Activated naive CD4-positive, alpha-beta T cell treated with anti-CD3 and anti-CD28 coated beads for 36 hours (primary cell): Measurements from ENCODE around the gene SLC25A31. TPM values are rescaled to one million over a fixed set of nuclear protein-coding genes. Genes with fewer than 3 reads are reported as not detected.

Source experiments
- CTCF ChIA-PET: fragments of 350-600 bp; sonication (Branson Sonifier 250); formaldehyde crosslinking; loops from one replicate; lab custom pipeline; 2021; ENCODE audit warnings: antibody characterized with exemption; lab: Charles Lee
- DNase-seq: peaks from one replicate; pipeline ENCODE4 v3.0.0-alpha.2; 2020
- H3K27ac Mint-ChIP-seq: one replicate; pipeline ENCODE4 v1.8.0; 2021; ENCODE audit warnings: mild to moderate bottlenecking, mixed read lengths
- H3K27me3 Mint-ChIP-seq: one replicate; pipeline ENCODE4 v1.8.0; 2021; ENCODE audit warnings: low read depth, mixed read lengths
- H3K36me3 Mint-ChIP-seq: one replicate; pipeline ENCODE4 v1.8.0; 2021; ENCODE audit warnings: low read depth, mixed read lengths
- H3K4me1 Mint-ChIP-seq: one replicate; pipeline ENCODE4 v1.8.0; 2021; ENCODE audit warnings: low read depth, mixed read lengths
- H3K4me3 Mint-ChIP-seq: one replicate; pipeline ENCODE4 v1.8.0; 2021; ENCODE audit warnings: mild to moderate bottlenecking, moderate library complexity, mixed read lengths
- H3K9me3 Mint-ChIP-seq: one replicate; pipeline ENCODE4 v1.8.0; 2021; ENCODE audit warnings: mixed read lengths
- intact Hi-C: fragments of 100-400 bp; cut with micrococcal nuclease; formaldehyde crosslinking; loops from one replicate; pipeline ENCODE4 v1.15.1; 2023
- total RNA-seq, 2 experiments: library from RNA; stranded (reverse); gene quantifications; one replicate each; pipeline ENCODE4 v1.2.3, GENCODE V29; 2021

SLC25A31 gene
- total RNA-seq, 2 experiments from 2014 or later: not detected

- intact Hi-C loops: no loop called here
- no peaks in the 10 kb centered on the region for H3K4me1 Mint-ChIP-seq
- peaks cover 9% of the 10 kb centered on the region for H3K9me3 Mint-ChIP-seq
- peaks cover 5% of the 10 kb centered on the region for H3K27me3 Mint-ChIP-seq
- CTCF ChIA-PET: interaction anchor here (1.1 kb wide), 1 partner anchor 15 kb away, joined by 5 read pairs; no protein-coding TSS in a partner anchor
- H3K36me3 Mint-ChIP-seq: no peaks in the 10 kb centered on the region
- H3K27ac Mint-ChIP-seq: no peak overlapping the region
- DNase-seq: no peak
- no peak overlapping the region for H3K4me3 Mint-ChIP-seq
Observed at GRCh38 chr4:127747883-127748282, 17.7 kb downstream of the SLC25A31 start.

DNA sequence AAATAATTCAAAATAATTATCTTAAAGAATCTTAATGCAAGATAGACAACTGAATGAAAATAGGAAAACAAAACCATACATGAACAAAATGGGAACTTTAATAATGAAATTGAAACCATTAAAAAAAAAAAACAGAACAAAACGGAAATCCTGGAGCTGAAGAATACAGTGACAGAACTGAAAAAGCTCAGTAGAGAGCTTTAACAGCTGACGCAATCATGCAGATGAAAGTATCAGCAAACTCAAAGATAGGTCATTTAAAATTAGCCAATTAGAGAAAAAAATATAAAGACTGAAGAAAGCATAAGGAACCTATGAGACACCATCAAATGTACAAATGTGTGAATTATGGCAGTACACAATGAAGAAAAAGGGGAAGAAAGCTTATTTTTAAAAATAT, 18.8 kb downstream of the SLC25A31 start:
- Mint-ChIP-seq H3K4me3 (no peak overlapping the region), H3K27me3 (peaks cover 5% of the 10 kb centered on the region), H3K36me3 (no peaks in the 10 kb centered on the region), H3K9me3 (peaks cover 10% of the 10 kb centered on the region), H3K4me1 (no peaks in the 10 kb centered on the region), H3K27ac (no peak overlapping the region)
- intact Hi-C loops: no loop called here
- CTCF ChIA-PET: no interaction called here
- no peak for DNase-seq

DNA sequence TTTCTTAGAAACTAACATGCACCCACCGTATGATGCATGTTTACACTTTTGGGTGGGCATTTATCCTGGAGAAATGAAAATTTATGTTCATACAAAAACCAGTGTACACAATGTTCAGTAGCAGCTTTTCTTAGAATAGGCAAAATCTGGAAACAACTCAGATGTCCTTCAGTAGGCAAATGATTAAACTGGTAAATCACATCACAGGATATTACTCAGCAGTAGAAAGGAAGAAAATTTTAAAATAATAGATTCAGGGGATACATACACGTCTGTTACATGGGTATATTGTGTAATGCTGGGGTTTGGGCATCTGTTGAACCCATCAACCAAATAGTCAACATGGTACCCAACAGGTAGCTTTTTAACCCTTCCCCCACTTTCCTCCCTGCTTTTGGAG, 26.7 kb downstream of the SLC25A31 start:
- CTCF ChIA-PET: no interaction called here
- intact Hi-C loops: no loop called here
- Mint-ChIP-seq H3K4me1 (no peaks in the 10 kb centered on the region), H3K36me3 (no peaks in the 10 kb centered on the region), H3K9me3 (peaks cover 7% of the 10 kb centered on the region), H3K27ac (no peak overlapping the region), H3K4me3 (no peak overlapping the region), H3K27me3 (peaks cover 9% of the 10 kb centered on the region)
- no peak for DNase-seq

GRCh38 chr4:127759228-127759820, 29.1 kb downstream of the SLC25A31 start:
- no peak for DNase-seq
- H3K27me3 Mint-ChIP-seq: peaks cover 9% of the 10 kb centered on the region
- H3K36me3 Mint-ChIP-seq: no peaks in the 10 kb centered on the region
- intact Hi-C loops: no loop called here
- no peak overlapping the region for H3K4me3 Mint-ChIP-seq
- H3K9me3 Mint-ChIP-seq: peaks cover 5% of the 10 kb centered on the region
- no peak overlapping the region for H3K27ac Mint-ChIP-seq
- CTCF ChIA-PET: no interaction called here
- no peaks in the 10 kb centered on the region for H3K4me1 Mint-ChIP-seq

- CTCF ChIA-PET: no interaction called here
- H3K27ac Mint-ChIP-seq: no peak overlapping the region
- H3K9me3 Mint-ChIP-seq: peaks cover 5% of the 10 kb centered on the region
- no peaks in the 10 kb centered on the region for H3K36me3 Mint-ChIP-seq
- no peak for DNase-seq
- H3K4me3 Mint-ChIP-seq: no peak overlapping the region
- intact Hi-C loops: no loop called here
- peaks cover 9% of the 10 kb centered on the region for H3K27me3 Mint-ChIP-seq
- no peaks in the 10 kb centered on the region for H3K4me1 Mint-ChIP-seq
Observed at GRCh38 chr4:127759893-127760292, 29.7 kb downstream of the SLC25A31 start.

DNA sequence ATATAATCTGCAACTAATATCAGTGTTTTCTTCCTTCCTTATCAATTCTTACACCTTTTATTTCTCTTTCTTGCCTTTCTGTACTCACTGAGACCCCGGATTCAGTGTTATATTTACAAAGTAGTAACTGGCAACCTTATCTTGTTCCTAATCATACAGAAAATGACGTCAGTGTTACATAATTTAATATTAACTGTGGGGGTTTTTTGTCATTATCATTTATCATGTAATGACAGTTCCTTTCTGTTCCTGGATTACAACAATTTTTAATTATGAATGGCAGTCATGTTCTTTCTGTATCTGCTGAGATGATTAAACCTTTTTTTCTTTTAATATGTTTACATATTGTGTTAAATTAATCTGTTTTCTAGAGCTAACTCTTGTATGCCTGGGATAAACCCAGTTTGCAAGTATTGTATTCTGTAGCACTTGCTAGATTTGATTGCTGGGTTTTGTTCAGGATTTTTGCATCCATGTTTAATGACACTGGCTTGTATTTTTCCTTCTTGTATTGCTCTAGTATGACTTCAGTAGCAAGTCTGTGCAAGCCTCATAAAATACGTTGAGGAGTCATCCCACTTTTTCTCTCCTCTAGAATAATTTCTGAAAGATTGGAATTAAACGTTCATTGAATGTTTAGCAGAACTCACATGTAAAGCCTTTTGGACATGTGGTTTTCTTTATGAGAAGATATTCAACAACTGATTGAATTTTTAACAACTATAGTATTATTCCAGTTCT, 41.5 kb downstream of the SLC25A31 start:
- no peaks in the 10 kb centered on the region for H3K4me1 Mint-ChIP-seq
- H3K27ac Mint-ChIP-seq: no peak overlapping the region
- no peak for DNase-seq
- intact Hi-C loops: no loop called here
- no peak overlapping the region for H3K4me3 Mint-ChIP-seq
- no peaks in the 10 kb centered on the region for H3K9me3 Mint-ChIP-seq
- CTCF ChIA-PET: no interaction called here
- peaks cover 24% of the 10 kb centered on the region for H3K27me3 Mint-ChIP-seq
- H3K36me3 Mint-ChIP-seq: no peaks in the 10 kb centered on the region

- no peak for DNase-seq
- no peaks in the 10 kb centered on the region for H3K36me3 Mint-ChIP-seq
- intact Hi-C loops: no loop called here
- H3K27ac Mint-ChIP-seq: no peak overlapping the region
- peaks cover 30% of the 10 kb centered on the region for H3K27me3 Mint-ChIP-seq
- no peaks in the 10 kb centered on the region for H3K4me1 Mint-ChIP-seq
- no peaks in the 10 kb centered on the region for H3K9me3 Mint-ChIP-seq
- H3K4me3 Mint-ChIP-seq: no peak overlapping the region
- CTCF ChIA-PET: no interaction called here
Observed at GRCh38 chr4:127772769-127773671, 42.8 kb downstream of the SLC25A31 start.

GRCh38 chr4:127775843-127776242, 45.6 kb downstream of the SLC25A31 start:
- no peak overlapping the region for H3K4me3 Mint-ChIP-seq
- H3K27ac Mint-ChIP-seq: no peak overlapping the region
- no peaks in the 10 kb centered on the region for H3K36me3 Mint-ChIP-seq
- no peak for DNase-seq
- intact Hi-C loops: no loop called here
- CTCF ChIA-PET: no interaction called here
- H3K4me1 Mint-ChIP-seq: no peaks in the 10 kb centered on the region
- peaks cover 49% of the 10 kb centered on the region for H3K27me3 Mint-ChIP-seq
- H3K9me3 Mint-ChIP-seq: no peaks in the 10 kb centered on the region

GRCh38 chr4:127776620-127777019, 46.4 kb downstream of the SLC25A31 start:
- Mint-ChIP-seq H3K27ac (no peak overlapping the region), H3K4me1 (peaks cover 4% of the 10 kb centered on the region), H3K4me3 (no peak overlapping the region), H3K27me3 (peaks cover 51% of the 10 kb centered on the region), H3K9me3 (no peaks in the 10 kb centered on the region), H3K36me3 (no peaks in the 10 kb centered on the region)
- CTCF ChIA-PET: no interaction called here
- intact Hi-C loops: no loop called here
- DNase-seq: no peak

GRCh38 chr4:127777487-127777886, 47.3 kb downstream of the SLC25A31 start:
- Mint-ChIP-seq H3K27ac (no peak overlapping the region), H3K27me3 (peaks cover 50% of the 10 kb centered on the region), H3K36me3 (no peaks in the 10 kb centered on the region), H3K9me3 (no peaks in the 10 kb centered on the region), H3K4me1 (peaks cover 4% of the 10 kb centered on the region), H3K4me3 (no peak overlapping the region)
- intact Hi-C loops: no loop called here
- CTCF ChIA-PET: no interaction called here
- DNase-seq: no peak

DNA sequence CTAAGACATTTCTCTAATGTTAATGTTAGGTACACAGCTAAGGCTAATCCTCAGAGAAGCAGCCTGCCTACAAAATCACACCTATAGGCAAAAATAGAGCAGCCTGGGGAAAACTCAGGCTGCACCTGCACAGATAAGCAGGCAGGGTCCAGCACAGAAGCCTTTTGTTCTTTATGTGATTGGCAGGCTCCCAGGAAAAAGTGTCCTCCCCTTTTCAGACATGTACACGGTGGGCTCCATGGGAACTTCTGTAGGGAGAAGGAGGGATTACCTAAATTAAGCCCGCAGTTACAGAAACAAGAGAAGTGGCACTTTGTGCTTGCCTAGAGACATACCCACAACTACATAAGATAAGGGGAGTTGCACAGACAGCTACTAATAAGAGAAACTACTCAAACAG, 47.9 kb downstream of the SLC25A31 start:
- no peak overlapping the region for H3K4me3 Mint-ChIP-seq
- intact Hi-C loops: no loop called here
- no peak overlapping the region for H3K27ac Mint-ChIP-seq
- H3K4me1 Mint-ChIP-seq: peaks cover 7% of the 10 kb centered on the region
- peaks cover 57% of the 10 kb centered on the region for H3K27me3 Mint-ChIP-seq
- H3K9me3 Mint-ChIP-seq: no peaks in the 10 kb centered on the region
- H3K36me3 Mint-ChIP-seq: no peaks in the 10 kb centered on the region
- no peak for DNase-seq
- CTCF ChIA-PET: interaction anchor here (0.5 kb wide), 1 partner anchor 9 kb away, joined by 3 read pairs; no protein-coding TSS in a partner anchor

- peaks cover 17% of the 10 kb centered on the region for H3K4me1 Mint-ChIP-seq
- H3K27ac Mint-ChIP-seq: no peak overlapping the region
- no peak overlapping the region for H3K4me3 Mint-ChIP-seq
- no peaks in the 10 kb centered on the region for H3K36me3 Mint-ChIP-seq
- H3K27me3 Mint-ChIP-seq: peaks cover 63% of the 10 kb centered on the region
- CTCF ChIA-PET: no interaction called here
- intact Hi-C loops: loop anchor here (5.0 kb wide), 3 partner anchors 217 to 1317 kb away; partner anchors contain the start of gene C4orf33
- DNase-seq: no peak
- no peaks in the 10 kb centered on the region for H3K9me3 Mint-ChIP-seq
Observed at GRCh38 chr4:127780598-127780997, 50.4 kb downstream of the SLC25A31 start.
